Astrocyte (in vitro differentiated cells and primary cell): ENCODE measurements around the gene RUVBL2. TPM values are rescaled to one million over a fixed set of nuclear protein-coding genes. Genes with fewer than 3 reads are reported as not detected.
"Not testable (repeated sequence)": the region's sequence is repeated elsewhere in the genome, so short reads cannot be mapped to it uniquely, and the experiment has no call there.

Experiments used
- DNase-seq: peaks from one replicate; pipeline ENCODE4 v3.0.0-alpha.2; 2010; ENCODE audit warnings: low read depth
- FAIRE-seq: peaks from 2 replicates; lab custom pipeline; 2011; peaks lifted over from hg19 to GRCh38; lab: Jason Lieb, UNC
- H2AFZ ChIP-seq: 2 replicates; pipeline ENCODE4 v1.6.0; 2012; ENCODE audit warnings: low read depth, low read length, inconsistent platforms
- H3K27ac ChIP-seq: 2 replicates; pipeline ENCODE4 v1.5.1; 2011; ENCODE audit warnings: low read depth, low read length, inconsistent platforms
- H3K27me3 ChIP-seq: 2 replicates; pipeline ENCODE4 v1.6.0; 2011; ENCODE audit warnings: low read length, inconsistent platforms; ENCODE audit not compliant: insufficient read depth
- H3K36me3 ChIP-seq: 2 replicates; pipeline ENCODE4 v1.5.1; 2011; ENCODE audit warnings: low read length, inconsistent platforms; ENCODE audit not compliant: insufficient read depth
- H3K4me1 ChIP-seq: 2 replicates; pipeline ENCODE4 v1.5.1; 2011; ENCODE audit warnings: low read length, inconsistent platforms; ENCODE audit not compliant: insufficient read depth
- H3K4me2 ChIP-seq: 2 replicates; pipeline ENCODE4 v1.6.0; 2012; ENCODE audit warnings: low read length, inconsistent platforms
- H3K4me3 ChIP-seq: 2 replicates; pipeline ENCODE4 v1.5.1; 2011; ENCODE audit warnings: low read depth, mild to moderate bottlenecking, low read length, inconsistent platforms; ENCODE audit not compliant: insufficient read depth
- H3K79me2 ChIP-seq: 2 replicates; pipeline ENCODE4 v1.6.0; 2012; ENCODE audit warnings: mild to moderate bottlenecking, low read length, inconsistent platforms; ENCODE audit not compliant: insufficient read depth
- H3K9ac ChIP-seq: 2 replicates; pipeline ENCODE4 v1.6.0; 2012; ENCODE audit warnings: mild to moderate bottlenecking, low read length, inconsistent platforms
- H3K9me3 ChIP-seq: 2 replicates; pipeline ENCODE4 v1.5.1; 2012; ENCODE audit warnings: low read depth, mild to moderate bottlenecking, low read length, inconsistent platforms; ENCODE audit not compliant: insufficient read depth
- H4K20me1 ChIP-seq: 2 replicates; pipeline ENCODE4 v1.6.0; 2012; ENCODE audit warnings: low read length, inconsistent platforms; ENCODE audit not compliant: insufficient read depth
- H3K27ac Mint-ChIP-seq: one replicate; pipeline ENCODE4 v1.8.0; 2021; ENCODE audit warnings: mild to moderate bottlenecking, mixed read lengths; ENCODE audit not compliant: unreplicated experiment
- H3K27me3 Mint-ChIP-seq: one replicate; pipeline ENCODE4 v1.8.0; 2021; ENCODE audit warnings: low read depth, mixed read lengths; ENCODE audit not compliant: unreplicated experiment
- H3K36me3 Mint-ChIP-seq: one replicate; pipeline ENCODE4 v1.8.0; 2021; ENCODE audit warnings: low read depth, mixed read lengths; ENCODE audit not compliant: unreplicated experiment
- H3K4me1 Mint-ChIP-seq: one replicate; pipeline ENCODE4 v1.8.0; 2021; ENCODE audit warnings: low read depth, mixed read lengths; ENCODE audit not compliant: unreplicated experiment
- H3K4me3 Mint-ChIP-seq: one replicate; pipeline ENCODE4 v1.8.0; 2021; ENCODE audit warnings: mild to moderate bottlenecking, moderate library complexity, mixed read lengths; ENCODE audit not compliant: unreplicated experiment
- H3K9me3 Mint-ChIP-seq: one replicate; pipeline ENCODE4 v1.8.0; 2021; ENCODE audit warnings: mild to moderate bottlenecking, mixed read lengths; ENCODE audit not compliant: unreplicated experiment
- total RNA-seq: library from RNA; stranded (reverse); gene quantifications from 2 replicates; pipeline ENCODE4 v1.2.1, GENCODE V29; 2021
- TF ChIP-seq, protein P1 (sequence below): IDR thresholded peaks from 2 replicates; pipeline ENCODE4 v1.5.1; 2011; ENCODE audit warnings: low read depth, mild to moderate bottlenecking, inconsistent platforms, low read length, moderate library complexity; ENCODE audit not compliant: insufficient read depth

RUVBL2 gene
- total RNA-seq, 1 donor from 2014 or later: 106 TPM

DNA sequence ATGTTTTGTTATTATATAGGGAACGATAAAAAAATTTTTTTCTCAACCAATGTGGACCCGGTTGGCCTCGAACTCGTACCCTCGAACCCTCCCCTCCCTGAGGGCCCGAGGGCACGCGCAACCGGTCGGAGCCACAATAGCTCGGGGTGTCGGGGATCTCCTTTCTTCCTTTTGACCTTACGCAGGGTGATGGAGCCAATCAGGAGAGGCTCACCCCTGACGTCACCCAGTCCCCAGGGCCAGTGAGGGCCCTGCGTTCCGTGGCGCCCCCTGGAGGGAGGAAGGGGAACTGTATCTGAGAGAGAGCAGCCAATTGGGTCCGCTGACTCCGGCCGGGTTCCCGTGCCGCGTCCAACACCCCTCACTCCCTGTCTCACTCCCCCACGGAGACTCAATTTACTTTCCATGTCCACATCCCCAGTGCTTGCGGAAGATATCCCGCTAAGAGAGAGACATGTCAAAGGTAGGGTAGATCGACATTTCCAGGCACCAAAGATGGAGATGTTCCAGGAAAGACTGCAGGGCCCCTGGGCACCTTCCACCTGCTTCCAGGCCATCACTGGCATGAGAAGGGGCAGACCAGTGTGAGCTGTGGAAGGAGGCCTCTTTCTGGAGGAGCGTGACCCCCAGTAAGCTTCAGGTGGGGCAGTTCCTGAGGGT lies 38.1 kb downstream of the RUVBL2 start, which contains the start of gene CGB2:
Gene CGB2 (plus strand): TSS at position 249 of the 660 bp plus-strand sequence. CDS start 206 bp downstream, at position 455.
- not testable (repeated sequence) for DNase-seq, H3K4me3 Mint-ChIP-seq, FAIRE-seq, H3K9ac ChIP-seq, H3K27me3 Mint-ChIP-seq, H2AFZ ChIP-seq, H3K27me3 ChIP-seq, H3K9me3 ChIP-seq, H3K4me3 ChIP-seq, H3K27ac ChIP-seq, H3K4me1 ChIP-seq, H3K79me2 ChIP-seq, H3K36me3 ChIP-seq, H4K20me1 ChIP-seq, H3K4me2 ChIP-seq, H3K9me3 Mint-ChIP-seq, H3K4me1 Mint-ChIP-seq, H3K36me3 Mint-ChIP-seq
- peak within 1 kb of the TSS; percentile 26 for H3K27ac Mint-ChIP-seq
- TF ChIP-seq, protein P1, sequence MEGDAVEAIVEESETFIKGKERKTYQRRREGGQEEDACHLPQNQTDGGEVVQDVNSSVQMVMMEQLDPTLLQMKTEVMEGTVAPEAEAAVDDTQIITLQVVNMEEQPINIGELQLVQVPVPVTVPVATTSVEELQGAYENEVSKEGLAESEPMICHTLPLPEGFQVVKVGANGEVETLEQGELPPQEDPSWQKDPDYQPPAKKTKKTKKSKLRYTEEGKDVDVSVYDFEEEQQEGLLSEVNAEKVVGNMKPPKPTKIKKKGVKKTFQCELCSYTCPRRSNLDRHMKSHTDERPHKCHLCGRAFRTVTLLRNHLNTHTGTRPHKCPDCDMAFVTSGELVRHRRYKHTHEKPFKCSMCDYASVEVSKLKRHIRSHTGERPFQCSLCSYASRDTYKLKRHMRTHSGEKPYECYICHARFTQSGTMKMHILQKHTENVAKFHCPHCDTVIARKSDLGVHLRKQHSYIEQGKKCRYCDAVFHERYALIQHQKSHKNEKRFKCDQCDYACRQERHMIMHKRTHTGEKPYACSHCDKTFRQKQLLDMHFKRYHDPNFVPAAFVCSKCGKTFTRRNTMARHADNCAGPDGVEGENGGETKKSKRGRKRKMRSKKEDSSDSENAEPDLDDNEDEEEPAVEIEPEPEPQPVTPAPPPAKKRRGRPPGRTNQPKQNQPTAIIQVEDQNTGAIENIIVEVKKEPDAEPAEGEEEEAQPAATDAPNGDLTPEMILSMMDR: peak; percentile 29

DNA sequence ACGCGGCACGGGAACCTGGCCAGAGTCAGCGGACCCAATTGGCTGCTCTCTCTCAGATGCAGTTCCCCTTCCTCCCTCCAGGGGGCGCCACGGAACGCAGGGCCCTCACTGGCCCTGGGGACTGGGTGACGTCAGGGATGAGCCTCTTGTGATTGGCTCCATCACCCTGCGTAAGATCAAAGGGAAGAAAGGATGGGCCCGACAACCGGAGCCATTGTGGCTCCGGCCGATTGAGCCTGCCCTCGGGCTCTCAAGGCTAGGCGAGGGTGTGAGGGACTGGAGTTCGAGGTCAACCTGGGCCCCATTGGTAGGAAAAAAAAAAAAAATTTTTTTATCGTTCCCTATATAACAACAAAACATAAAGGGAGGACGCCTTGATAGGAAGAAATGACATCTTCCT lies 43.1 kb downstream of the RUVBL2 start, which contains the start of gene CGB1:
Gene CGB1 (minus strand): TSS at position 81 of the 400 bp plus-strand sequence. CDS start 184 bp downstream, outside the sequence.
- not testable (repeated sequence) for H3K9me3 ChIP-seq, H3K4me3 ChIP-seq, H3K4me2 ChIP-seq, DNase-seq, H3K4me3 Mint-ChIP-seq, H3K27me3 Mint-ChIP-seq, H3K36me3 Mint-ChIP-seq, H3K27me3 ChIP-seq, H4K20me1 ChIP-seq, H3K9me3 Mint-ChIP-seq, H3K79me2 ChIP-seq, H3K9ac ChIP-seq, FAIRE-seq, H2AFZ ChIP-seq, H3K27ac ChIP-seq, H3K27ac Mint-ChIP-seq, H3K36me3 ChIP-seq
- TF ChIP-seq, protein P1: peak; percentile 20
- peaks cover 13% of the 10 kb centered on the region for H3K4me1 ChIP-seq
- H3K4me1 Mint-ChIP-seq: peaks cover 11% of the 10 kb centered on the region

DNA sequence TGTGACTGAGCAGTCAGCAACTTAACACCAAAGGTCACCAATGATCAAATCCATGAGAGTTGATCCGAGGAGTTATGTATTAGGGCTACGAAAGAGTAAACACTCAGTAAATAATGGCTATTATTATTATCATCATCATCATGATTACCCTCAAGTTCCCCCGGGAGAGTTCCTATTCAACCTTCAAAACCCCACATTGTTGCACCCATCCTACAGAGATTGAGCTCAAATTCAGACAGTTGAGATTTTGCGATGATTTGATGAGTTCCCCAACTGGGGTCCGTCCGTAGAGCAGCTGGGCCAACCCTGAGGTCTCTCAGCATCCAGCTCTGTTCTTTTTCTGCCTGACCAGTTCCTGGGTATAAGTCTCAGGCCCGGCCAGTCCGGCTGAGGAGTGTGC lies 44.4 kb downstream of the RUVBL2 start:
- not testable (repeated sequence) for DNase-seq, H2AFZ ChIP-seq, H3K4me3 ChIP-seq, H4K20me1 ChIP-seq, H3K4me3 Mint-ChIP-seq, H3K27me3 ChIP-seq, H3K36me3 Mint-ChIP-seq, H3K9me3 ChIP-seq, H3K79me2 ChIP-seq, H3K27me3 Mint-ChIP-seq, H3K9me3 Mint-ChIP-seq, H3K36me3 ChIP-seq, FAIRE-seq
- peaks cover 19% of the 10 kb centered on the region for H3K4me1 ChIP-seq
- H3K27ac ChIP-seq: peak overlapping the region; percentile 64
- peak overlapping the region; percentile 35 for H3K9ac ChIP-seq
- peak overlapping the region; percentile 62 for H3K4me2 ChIP-seq
- H3K4me1 Mint-ChIP-seq: peaks cover 19% of the 10 kb centered on the region
- H3K27ac Mint-ChIP-seq: peak overlapping the region; percentile 89

DNA sequence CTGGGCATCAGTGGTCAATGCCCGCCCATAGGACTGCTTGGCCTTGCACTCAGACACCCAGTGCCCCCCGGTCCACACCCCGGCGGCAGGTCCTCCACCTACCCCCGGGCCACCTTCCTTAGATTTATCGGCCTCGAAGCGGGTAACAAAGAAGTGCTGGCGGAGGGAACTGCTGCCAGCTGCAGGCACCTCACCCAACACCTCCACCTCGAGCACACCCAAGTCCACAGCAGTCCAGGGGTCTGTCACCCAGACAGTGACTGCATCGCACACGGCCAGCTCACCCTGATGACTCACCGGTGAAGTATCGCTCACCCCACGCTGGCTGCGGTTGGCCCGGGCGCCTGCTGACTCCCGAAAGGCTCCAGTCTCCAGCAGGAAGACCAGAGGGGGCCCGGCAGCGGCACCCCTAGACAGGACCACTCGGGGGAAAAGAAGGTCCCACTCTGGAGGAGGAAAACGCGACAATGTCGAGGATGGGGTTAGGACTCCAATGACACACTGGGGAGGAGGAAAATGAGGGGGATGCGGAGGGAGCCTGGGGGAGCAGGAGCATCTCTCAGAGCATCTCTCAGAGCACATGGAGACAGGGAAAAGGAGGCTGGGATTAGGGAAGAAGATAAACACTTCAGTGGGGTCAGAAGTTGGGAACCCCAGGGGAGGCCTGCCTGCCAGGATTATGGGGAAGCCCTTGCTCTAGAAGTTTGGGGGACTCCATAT lies 45.0 kb downstream of the RUVBL2 start:
- DNase-seq: peak; percentile 78
- H3K27me3 ChIP-seq, H3K36me3 ChIP-seq, H3K9me3 Mint-ChIP-seq, H3K79me2 ChIP-seq, H4K20me1 ChIP-seq, H3K36me3 Mint-ChIP-seq, H3K4me3 ChIP-seq, H3K27me3 Mint-ChIP-seq, H3K9me3 ChIP-seq: not testable (repeated sequence)
- H3K9ac ChIP-seq: peak overlapping the region; percentile 50
- H2AFZ ChIP-seq: peak overlapping the region; percentile 34
- H3K4me1 ChIP-seq: peaks cover 19% of the 10 kb centered on the region
- H3K27ac ChIP-seq: peak overlapping the region; percentile 81
- peak overlapping the region; percentile 62 for H3K4me2 ChIP-seq
- peak; percentile 17 for FAIRE-seq
- peak overlapping the region; percentile 95 for H3K27ac Mint-ChIP-seq
- H3K4me3 Mint-ChIP-seq: peak overlapping the region; percentile 69
- H3K4me1 Mint-ChIP-seq: peaks cover 19% of the 10 kb centered on the region
